Measurements from ENCODE around the gene CAB39. TPM values are rescaled to one million over a fixed set of nuclear protein-coding genes. Genes with fewer than 3 reads are reported as not detected.
A peak's percentile ranks its signal among the peaks of the same experiment; 100 is the strongest.

Gene CAB39
- total RNA-seq, 1 donor, result 53.2 TPM

DNA sequence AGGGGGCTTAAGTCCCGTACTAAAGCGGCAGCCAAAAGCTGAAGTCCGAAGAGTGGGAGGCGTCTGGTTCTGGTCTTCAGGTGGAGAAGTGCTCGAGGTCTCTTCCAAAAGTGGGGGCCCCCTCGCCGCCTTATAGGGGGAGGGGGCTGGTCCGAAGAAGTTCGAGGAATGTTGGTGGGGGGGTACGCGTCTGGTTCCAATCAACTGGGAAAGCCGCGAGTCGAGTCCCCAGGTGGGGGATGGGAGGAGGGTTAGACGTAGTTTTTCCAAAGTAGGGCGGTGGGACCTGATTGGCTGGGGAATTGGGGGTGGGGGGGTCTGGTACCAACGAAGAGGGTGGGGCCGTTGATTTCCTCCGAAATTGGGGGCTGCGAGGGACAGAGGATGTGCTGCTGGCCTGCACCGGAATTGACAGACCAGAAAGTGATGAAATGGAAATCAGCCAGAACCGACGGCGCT is 152.7 kb downstream of the CAB39 start:
- H3K79me2 ChIP-seq (ENCODE audit: insufficient read depth, low read length), result no peaks in the 10 kb centered on the region
- peaks cover 6% of the 10 kb centered on the region for H3K4me1 ChIP-seq (ENCODE audit: insufficient read depth, low read length)
- H3K27me3 ChIP-seq (ENCODE audit: insufficient read depth, low read length), result peaks cover 17% of the 10 kb centered on the region
- peak overlapping the region; percentile 90 for H3K4me2 ChIP-seq (ENCODE audit: insufficient read depth, low read length)
- H4K20me1 ChIP-seq (ENCODE audit: insufficient read depth, low read length), result peaks cover 15% of the 10 kb centered on the region
- DNase-seq (ENCODE audit: insufficient read length, low spot score, missing footprints), result peak; percentile 89
- H3K4me3 ChIP-seq (ENCODE audit: insufficient read depth, low read length), result peak overlapping the region; percentile 76
- H3K9me3 ChIP-seq (ENCODE audit: low read depth, low read length), result no peaks in the 10 kb centered on the region
- no peaks in the 10 kb centered on the region for H3K36me3 ChIP-seq (ENCODE audit: insufficient read depth, low read length)
- peak overlapping the region; percentile 83 for H2AFZ ChIP-seq (ENCODE audit: low read length)
- no peak overlapping the region for H3K27ac ChIP-seq (ENCODE audit: low read depth, low read length)
- no peak for TF ChIP-seq CTCF (IDR thresholded peaks at IDR 0.05; ENCODE audit: extremely low read depth, low read depth, low read length)

GRCh38 chr2:230865766-230866755 is 153.4 kb downstream of the CAB39 start:
- Histone ChIP-seq H4K20me1 (ENCODE audit: insufficient read depth, low read length) (peaks cover 15% of the 10 kb centered on the region), H3K4me1 (ENCODE audit: insufficient read depth, low read length) (peaks cover 6% of the 10 kb centered on the region)

GRCh38 chr2:230866756-230867523 is 154.3 kb downstream of the CAB39 start:
- peak; percentile 88 for DNase-seq (ENCODE audit: insufficient read length, low spot score, missing footprints)
- H3K4me1 ChIP-seq (ENCODE audit: insufficient read depth, low read length), result peaks cover 6% of the 10 kb centered on the region
- no peak overlapping the region for H3K4me2 ChIP-seq (ENCODE audit: insufficient read depth, low read length)
- peaks cover 9% of the 10 kb centered on the region for H3K27me3 ChIP-seq (ENCODE audit: insufficient read depth, low read length)
- H2AFZ ChIP-seq (ENCODE audit: low read length), result no peak overlapping the region
- TF ChIP-seq CTCF (IDR thresholded peaks at IDR 0.05; ENCODE audit: extremely low read depth, low read depth, low read length), result no peak
- no peaks in the 10 kb centered on the region for H3K36me3 ChIP-seq (ENCODE audit: insufficient read depth, low read length)
- no peak overlapping the region for H3K27ac ChIP-seq (ENCODE audit: low read depth, low read length)
- no peak overlapping the region for H3K4me3 ChIP-seq (ENCODE audit: insufficient read depth, low read length)
- peaks cover 15% of the 10 kb centered on the region for H4K20me1 ChIP-seq (ENCODE audit: insufficient read depth, low read length)
- H3K79me2 ChIP-seq (ENCODE audit: insufficient read depth, low read length), result no peaks in the 10 kb centered on the region
- H3K9me3 ChIP-seq (ENCODE audit: low read depth, low read length), result no peaks in the 10 kb centered on the region

More at GRCh38 chr2:230865766-230866755, 153.4 kb downstream of the CAB39 start:
- peak; percentile 88 for DNase-seq (ENCODE audit: insufficient read length, low spot score, missing footprints)
- no peak overlapping the region for H3K27ac ChIP-seq (ENCODE audit: low read depth, low read length)
- no peaks in the 10 kb centered on the region for H3K79me2 ChIP-seq (ENCODE audit: insufficient read depth, low read length)
- H3K9me3 ChIP-seq (ENCODE audit: low read depth, low read length), result no peaks in the 10 kb centered on the region
- H3K4me3 ChIP-seq (ENCODE audit: insufficient read depth, low read length), result peak overlapping the region; percentile 76
- no peaks in the 10 kb centered on the region for H3K36me3 ChIP-seq (ENCODE audit: insufficient read depth, low read length)
- peak overlapping the region; percentile 90 for H3K4me2 ChIP-seq (ENCODE audit: insufficient read depth, low read length)
- no peak for TF ChIP-seq CTCF (IDR thresholded peaks at IDR 0.05; ENCODE audit: extremely low read depth, low read depth, low read length)
- H3K27me3 ChIP-seq (ENCODE audit: insufficient read depth, low read length), result peaks cover 16% of the 10 kb centered on the region
- H2AFZ ChIP-seq (ENCODE audit: low read length), result no peak overlapping the region

All from osteoblast (primary cell).